ENCODE results near the gene SLC25A25.

- no peak for TF ChIP-seq CTCF (IDR thresholded peaks at IDR 0.05)
- TF ChIP-seq POLR2A (IDR thresholded peaks at IDR 0.05), result no peak
Observed at GRCh38 chr9:128055344-128056040, 12.5 kb upstream of the SLC25A25 start.

Measured in adrenal gland (tissue), 5 donors.